Smooth muscle cell of the pulmonary artery (primary cell): ENCODE results near the gene CTR9. TPM values are rescaled to one million over a fixed set of nuclear protein-coding genes. Genes with fewer than 3 reads are reported as not detected.

Experiments
- total RNA-seq: library from RNA; depleted of rRNA; stranded (reverse); fragments of >200 nt; gene quantifications from 2 replicates; pipeline ENCODE4 v1.2.3, GENCODE V29; 2014

The CTR9 gene
- 24.7 and 30.8 TPM in 2 replicates for total RNA-seq

GRCh38 chr11:10750838-10751580 lies at the start of gene CTR9:
TSS of gene CTR9 (plus strand) at chr11:10751246. CDS start at chr11:10751413, 167 bp downstream.

GRCh38 chr11:10808553-10809372 lies 57.7 kb downstream of the CTR9 start, which contains the start of gene EIF4G2:
TSS of gene EIF4G2 (minus strand) at chr11:10808926.

Other genes with a start within 250 kb of the CTR9 start
- 37.0 and 60.7 TPM in 2 replicates for gene RNF141, start 210.1 kb upstream of the CTR9 start, total RNA-seq
- 0.23 and 4.6 TPM in 2 replicates for gene LYVE1, start 182.6 kb upstream of the CTR9 start, total RNA-seq
- 40.8 and 69.0 TPM in 2 replicates for gene IRAG1, start 57.5 kb upstream of the CTR9 start, total RNA-seq
- 778 and 787 TPM in 2 replicates for gene EIF4G2, start 57.7 kb downstream of the CTR9 start, total RNA-seq
- gene ZBED5, start 106.8 kb downstream of the CTR9 start, total RNA-seq: 20.3 and 21.2 TPM in 2 replicates